Measurements from ENCODE around the gene POU2F3.

GRCh38 chr11:120240866-120241265 lies 926 bp downstream of the POU2F3 start:
- no peak for TF ChIP-seq EZH2 (optimal IDR thresholded peaks at IDR 0.05; ENCODE audit: low read depth, low read length)
- TF ChIP-seq CTCF (IDR thresholded peaks at IDR 0.05; ENCODE audit: low read length) = no peak
